Anterior cingulate cortex (tissue), 58 donors: ENCODE measurements around the gene EMID1.

Source experiments
- DNase-seq, 58 donors: peaks; one replicate each; lab custom pipeline; 2025; lab: John Stamatoyannopoulos, UW

EMID1 gene

DNA sequence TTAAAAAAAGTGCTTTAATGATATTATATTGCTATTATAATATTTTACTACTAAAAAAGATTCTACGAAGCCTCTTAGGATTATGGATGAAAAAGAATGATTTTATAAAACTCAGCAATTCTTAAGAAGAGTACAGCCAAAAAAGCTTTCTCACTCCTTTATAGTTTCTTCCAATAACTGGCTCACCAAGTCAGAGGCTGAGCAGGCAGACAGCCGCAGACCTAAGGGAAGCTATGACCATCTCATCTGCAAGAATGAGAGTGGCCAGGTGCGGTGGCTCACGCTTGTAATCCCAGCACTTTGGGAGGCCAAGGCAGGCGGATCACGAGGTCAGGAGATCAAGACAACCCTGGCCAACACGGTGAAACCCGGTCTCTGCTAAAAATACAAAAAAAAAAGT is 12.7 kb upstream of the EMID1 start:
- DNase-seq = no peak

DNA sequence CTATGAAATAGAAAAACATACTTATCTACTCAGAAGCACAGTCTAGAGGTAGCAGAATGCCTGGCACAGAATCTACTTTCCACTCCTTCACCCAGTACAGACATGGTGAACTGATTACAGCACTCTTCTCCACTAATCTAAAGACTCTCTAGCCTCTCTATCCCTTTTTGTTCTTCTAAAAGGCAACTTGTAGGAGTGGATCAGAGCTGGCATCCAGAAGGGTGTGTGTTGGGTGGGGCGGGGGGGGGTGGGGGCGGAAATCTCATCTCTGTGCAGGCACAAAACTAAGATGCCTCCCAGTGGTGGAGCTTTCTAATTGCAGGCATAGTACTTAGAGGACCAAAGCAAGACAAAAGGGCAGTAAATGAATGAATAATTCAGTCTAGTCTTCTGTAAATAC is 11.5 kb upstream of the EMID1 start:
- no peak for DNase-seq

DNA sequence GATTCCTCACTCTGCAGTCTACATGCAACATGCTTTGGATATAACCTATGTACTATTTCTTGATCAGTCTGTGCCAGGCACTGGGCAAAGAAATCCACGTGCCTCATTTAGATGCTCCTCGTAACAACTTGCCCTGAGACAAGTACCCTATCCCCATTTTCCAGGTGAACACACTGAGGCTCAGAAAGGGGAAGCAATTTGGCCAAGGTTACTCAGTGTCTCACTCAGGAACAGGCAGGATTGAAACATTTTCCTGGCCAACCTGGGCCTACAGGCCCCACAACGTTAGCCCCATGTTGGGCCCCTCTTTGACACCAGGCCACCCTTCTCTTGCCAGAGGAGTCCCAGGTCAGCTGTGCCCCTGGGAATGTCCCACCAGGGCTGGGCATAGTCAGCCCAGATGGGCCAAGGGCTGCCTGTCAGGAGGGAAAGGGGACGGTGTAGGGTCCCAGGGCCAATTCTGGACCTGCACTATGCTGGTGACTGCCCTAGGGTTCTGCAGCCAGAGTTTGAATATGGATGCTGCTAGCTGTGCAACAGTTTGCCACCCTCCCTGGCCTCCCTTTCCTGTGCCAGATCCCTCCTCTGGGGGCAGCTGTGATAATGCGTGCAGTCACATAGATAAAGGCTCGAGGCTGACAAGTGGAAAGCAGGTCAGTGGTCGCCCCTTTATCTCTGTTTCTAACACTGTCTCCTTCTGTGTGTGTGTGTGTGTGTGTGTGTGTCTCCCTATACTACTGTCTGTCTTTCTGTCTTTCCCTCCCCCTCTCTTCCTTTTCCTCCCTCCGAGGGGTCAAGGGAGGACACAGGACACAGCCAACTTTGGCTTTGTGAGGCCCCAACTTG is 10.4 kb upstream of the EMID1 start:
- DNase-seq = no peak

DNA sequence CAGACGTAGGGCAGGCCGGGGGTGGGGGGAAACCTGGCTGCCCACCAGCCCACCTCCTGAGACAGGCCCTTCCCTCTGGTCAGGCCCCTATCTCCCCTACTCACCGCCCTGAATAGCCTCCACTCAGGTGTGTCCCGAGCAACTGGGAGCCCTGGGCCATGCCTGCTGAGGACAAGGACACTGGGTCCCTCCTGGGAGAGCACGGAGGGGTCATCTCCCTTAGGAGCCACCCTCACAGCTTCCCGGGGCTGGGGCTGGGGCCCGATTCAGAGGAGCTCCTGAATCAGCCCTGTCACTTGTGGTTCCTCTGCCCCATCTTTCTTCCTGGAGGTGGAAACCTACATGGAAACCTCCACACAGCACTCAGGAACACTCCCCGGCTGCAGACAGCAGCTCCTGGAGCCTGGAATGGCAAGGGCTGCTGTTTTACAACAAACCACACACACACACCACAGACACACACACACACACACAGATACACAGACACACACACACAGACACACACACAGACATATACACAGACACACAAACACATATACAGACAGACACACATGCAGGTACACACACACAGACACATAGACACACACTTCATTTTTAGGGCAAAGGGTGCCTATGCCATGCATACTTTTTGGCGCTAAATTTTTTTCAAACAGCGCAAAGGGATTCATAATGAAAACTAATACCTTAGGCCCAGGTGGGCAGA is 9.6 kb upstream of the EMID1 start:
- no peak for DNase-seq

DNA sequence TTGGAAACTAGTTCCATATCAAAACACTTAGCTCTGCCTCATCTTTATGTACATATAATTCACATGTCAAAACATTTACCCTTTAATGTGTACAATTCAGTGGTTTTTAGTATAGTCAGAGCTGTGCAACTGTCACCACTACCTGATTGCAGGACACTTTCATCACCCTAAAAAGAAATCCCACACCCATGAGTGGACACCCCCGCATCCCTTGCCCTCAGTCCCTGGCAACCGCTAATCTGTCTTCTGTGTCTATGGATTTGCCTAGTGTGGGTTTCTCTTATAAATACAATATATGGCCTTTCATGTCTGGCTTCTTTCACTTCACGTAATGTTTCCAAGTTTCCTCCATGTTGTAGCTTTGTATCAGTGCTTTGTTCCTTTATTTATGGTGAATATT is 8.6 kb upstream of the EMID1 start:
- DNase-seq = no peak

DNA sequence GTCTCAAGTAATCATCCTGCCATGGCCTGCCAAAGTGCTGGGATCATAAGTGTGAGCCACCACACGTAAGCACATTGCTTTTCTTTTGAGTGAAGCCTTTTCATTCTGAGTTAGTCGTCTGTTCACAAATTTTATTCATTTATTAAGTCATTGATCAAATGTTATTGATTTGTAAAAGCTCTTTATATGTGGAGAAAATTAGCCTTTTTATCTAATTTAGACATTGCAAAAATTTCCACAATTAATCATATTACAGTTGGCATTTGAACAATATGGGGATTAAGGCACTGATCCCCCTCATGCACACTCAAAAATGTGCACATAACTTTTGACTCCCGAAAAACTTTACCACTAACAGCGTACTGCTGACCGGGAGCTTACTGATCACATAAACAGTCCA is 7.5 kb upstream of the EMID1 start:
- DNase-seq = no peak

DNA sequence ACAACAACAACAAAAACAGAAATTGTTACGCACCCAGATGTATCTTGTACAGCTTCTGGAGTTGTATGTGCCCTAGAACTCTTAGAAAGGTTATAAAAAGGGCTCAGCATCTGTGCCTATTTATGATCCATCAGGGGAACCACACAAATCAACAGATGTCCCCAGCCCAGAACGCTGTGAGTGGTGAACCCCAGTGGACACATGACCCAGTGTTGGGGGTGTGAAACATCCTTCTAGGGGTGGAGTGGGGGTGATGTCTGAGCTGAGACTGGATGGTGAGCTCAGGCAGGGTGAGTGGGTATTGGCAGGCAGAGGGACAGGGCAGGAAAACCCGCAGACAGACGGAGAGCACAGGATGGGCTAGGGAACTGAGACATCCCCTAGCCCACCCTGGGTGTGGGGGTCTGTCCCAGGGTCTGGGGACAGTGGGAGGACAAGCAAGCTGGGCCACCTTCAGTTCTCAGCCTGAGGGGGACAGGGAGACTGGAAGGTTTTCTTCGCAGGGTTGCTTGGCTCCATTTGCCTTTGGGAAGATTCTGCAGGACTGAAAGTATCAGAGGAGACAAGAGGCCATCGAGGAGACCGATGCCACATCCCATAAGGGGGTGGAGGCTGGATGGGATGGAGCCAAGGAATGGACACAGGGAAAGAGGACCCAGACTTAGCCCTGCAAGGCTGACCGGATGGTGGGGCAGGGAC is 5.8 kb upstream of the EMID1 start:
- DNase-seq = no peak

DNA sequence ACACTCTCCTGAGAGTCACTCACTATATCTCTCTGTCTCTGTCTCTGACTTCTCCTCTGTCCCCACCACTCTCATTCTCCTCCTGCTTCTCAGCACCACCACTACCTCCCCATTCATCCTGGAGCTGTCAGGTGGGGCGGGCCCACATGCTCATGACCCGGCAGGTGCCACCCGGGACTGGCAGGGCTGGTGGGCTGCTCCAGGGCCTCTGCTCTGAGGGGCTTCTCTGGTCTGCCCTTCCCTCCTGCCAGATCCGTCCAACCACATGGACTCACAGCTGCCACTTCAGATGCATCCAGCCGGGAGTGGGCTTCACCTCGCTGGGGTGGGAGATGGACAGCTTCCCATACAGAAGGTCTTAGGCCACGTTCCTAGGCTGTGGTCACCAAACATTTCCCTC is 4.8 kb upstream of the EMID1 start:
- DNase-seq = no peak

DNA sequence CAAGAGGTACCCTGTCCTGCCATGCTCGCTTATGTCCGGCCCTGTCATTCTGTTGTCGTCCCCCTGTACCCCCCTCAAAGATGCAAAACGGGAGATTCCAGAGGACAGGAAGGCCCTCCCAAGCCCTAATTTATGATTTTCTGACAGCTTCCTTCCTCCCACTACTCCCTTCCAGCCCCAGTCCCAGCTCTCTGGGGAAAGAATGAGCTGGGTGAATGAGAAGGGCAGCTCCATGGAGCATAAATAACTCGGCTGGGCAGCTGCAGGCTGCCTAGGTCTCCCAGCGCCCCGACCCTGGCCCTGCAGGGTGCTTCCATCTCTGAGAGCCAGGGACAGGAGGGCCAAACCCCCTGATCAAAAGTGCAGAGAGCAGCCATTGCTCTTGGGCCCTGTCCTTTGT is 3.9 kb upstream of the EMID1 start:
- no peak for DNase-seq

DNA sequence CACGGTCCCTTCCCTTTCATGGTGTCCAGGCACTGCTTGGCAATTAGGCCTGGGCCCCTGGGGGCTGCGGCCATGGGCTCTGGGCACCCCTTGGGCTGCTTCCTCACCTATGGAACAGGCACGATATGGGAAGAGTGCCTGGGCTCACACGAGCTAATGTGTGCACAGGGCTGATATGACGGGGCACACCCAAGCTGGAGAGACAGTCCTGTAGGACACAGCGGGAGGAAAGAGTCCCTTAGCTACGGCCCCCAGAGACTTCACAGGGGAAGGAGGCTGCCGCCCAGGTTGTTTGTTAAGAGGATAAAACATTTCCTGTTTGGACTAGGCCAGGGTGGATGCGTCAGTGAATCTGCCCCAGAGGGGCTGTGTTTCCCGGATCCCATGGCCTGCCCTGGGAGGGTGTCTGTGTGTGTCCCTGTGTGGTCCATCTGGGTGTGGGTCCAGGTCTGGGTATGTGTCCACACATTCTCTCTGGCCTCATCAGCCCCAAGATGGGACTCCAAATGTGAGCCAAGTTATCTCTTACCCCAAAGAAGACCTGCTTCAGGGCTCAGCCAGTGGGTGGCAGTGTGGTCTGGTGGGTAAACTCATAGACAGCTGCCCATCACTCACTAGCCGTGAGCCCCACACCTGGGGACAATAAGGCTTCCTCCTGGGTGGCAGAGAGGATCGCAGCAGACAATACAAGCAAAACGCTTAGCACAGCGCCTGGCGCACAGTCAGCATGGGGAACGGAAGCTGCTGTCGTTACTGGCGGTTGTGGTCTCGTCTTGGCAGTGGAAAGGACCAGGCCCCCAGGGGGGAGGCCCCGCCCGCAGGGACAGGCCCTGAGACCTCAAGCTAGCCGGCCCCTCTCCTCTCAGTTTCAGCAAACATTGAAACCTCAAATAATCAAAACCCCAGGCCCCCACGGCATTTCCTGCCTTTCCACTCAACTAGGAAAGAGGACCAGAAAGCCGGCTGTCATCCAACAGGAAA is 3.2 kb upstream of the EMID1 start:
- DNase-seq = peak in 18 of 58 donors; percentile 16 to 61 (median 34)

DNA sequence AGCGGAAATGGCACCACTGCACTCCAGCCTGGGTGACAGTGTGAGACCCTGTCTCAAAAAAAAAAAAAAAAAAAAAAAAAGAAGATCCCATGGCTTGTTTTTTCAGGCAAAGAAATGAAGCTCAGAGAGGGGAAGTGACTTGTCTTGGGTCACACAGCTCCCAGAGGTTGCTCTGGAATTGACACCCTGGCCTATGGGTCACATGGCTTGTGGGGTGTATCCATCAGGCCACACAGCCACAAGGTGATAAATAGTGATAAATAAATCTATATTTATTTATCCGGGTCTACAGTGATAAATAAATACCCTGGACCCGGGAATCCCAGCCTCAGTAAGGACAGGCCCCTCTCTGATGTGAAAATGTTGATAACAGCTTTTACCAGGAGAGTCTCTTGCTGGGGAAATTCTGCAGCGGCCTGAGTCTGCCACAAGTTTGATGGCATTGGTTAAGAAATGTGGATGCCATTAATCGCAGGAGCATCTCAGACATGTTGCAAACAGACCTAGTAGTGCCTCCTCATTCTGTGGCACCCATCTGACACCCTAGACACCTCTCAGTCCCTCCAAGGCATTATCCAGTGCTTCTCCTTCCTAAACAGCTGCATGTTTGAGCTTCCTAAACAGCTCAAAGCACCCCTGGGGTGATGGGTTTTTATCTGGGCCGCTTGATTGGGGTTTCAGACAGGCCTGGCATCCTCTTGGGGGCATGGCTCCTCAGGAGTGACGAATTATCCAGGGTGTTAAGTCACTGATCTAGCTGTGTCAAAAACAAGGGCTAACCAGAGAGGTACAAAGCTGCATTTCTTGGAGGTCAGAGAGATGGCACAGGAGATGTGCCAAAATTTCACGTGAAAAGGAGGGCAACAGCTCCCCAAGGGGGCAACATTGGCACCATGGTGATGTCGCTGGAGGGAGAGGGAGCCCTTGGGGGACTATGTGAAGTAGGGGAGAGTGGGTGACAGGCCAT is 1.9 kb upstream of the EMID1 start:
- DNase-seq = no peak

DNA sequence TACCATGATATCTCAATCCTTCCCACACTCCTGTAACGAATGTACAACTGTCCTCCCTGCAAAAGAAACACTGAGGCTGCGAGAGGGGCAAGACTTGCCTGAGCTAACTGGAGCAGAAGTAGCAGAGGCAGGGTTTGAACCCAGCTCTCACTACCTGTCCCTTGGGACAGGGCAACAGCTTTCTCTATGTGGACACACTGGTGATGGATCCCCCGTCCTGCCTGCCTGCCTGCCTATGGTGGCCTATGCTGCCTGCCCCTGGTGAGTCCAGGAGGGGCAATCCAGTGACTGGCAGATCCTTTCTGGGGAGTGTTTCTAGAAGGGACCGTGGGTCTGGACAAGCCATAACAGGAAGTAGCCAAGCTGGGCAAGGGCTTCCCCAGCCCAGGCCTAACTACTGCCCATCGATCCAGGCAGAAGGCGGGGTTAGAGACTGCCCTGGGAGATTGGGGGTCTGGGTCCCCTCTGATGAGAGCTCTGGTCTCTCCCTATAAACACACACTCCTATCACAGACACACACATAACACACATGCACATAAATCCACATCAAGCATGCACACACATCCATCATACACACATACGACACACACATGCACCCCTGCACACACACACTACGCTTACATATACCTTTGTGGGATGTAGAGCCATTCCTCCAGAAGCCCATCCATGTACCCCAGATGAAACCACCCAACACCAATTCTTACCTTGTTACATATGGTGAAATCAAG is 1.1 kb upstream of the EMID1 start:
- DNase-seq = no peak

DNA sequence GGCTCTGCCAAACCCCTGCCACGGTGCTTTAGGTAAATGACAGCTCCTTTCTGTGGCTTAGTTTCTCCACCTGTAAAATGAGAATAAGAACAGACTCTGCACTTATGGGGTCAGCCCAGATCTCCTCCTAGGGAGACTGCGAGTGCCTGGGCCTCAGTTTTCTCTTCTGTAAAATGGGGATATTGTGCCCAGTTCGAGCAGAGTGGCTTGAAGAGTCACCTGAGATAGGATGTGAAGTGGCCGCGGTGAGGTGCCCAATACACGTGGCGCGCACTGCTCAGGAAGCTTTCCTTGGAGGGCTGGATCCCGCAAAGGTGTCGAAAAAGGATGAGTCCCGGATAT is 473 bp upstream of the EMID1 start:
- DNase-seq = no peak

DNA sequence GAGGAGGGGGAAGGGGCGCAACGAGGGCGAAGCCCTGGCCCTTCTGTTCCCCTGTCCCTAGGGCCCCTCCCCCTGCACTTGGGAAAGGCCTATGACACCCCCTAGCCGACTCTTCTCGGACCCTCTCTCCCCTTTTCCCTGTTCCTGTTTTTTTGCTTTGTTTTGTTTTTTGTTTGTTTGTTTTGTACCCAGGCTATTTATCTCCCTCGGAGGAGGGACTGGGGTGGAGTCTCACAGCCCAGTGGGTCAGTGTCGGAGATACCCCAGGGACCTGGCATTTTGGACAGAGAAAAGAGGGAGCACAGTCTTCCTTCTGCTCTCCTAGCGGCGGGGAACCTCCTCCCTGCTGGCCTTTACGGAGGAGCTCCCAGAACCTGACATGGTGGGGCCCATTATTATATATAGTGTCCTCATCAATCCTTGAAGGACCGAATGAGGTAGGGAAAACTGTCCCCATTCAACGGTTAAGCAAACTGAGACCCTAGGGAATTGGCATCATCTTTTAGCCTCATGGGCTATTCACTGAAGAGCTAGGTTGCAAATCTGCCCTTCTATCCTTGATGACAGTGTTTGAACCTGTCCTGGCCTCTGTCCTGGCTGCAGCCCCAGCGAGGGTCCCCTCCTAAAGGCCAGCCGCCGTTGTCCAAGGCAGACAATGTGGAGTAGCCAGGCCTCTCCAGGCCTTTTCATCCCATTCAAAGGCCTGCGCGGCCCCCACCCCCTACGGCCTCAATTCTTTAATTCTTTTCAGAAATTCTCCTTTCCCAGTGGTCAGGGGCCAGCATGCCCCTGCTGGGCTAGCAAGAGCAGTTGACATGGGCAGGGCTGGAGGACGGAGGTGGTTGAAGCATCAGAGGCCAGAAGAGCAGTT is 911 bp downstream of the EMID1 start:
- no peak for DNase-seq

DNA sequence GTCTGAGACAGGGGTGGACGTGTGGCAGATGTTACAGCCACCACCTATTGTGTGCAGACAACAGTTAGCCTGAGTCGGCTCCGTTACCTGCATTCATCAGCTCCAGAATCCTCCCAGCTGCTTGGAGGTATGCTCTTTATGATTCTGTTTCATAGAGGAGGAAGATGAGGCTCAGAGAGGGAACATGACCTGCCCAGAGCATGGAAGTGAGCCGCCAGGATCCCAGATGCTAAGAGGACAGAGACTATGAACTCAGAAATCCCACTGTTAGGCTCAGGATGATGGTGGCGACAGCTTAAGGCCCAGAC is 1.5 kb downstream of the EMID1 start:
- DNase-seq = no peak

DNA sequence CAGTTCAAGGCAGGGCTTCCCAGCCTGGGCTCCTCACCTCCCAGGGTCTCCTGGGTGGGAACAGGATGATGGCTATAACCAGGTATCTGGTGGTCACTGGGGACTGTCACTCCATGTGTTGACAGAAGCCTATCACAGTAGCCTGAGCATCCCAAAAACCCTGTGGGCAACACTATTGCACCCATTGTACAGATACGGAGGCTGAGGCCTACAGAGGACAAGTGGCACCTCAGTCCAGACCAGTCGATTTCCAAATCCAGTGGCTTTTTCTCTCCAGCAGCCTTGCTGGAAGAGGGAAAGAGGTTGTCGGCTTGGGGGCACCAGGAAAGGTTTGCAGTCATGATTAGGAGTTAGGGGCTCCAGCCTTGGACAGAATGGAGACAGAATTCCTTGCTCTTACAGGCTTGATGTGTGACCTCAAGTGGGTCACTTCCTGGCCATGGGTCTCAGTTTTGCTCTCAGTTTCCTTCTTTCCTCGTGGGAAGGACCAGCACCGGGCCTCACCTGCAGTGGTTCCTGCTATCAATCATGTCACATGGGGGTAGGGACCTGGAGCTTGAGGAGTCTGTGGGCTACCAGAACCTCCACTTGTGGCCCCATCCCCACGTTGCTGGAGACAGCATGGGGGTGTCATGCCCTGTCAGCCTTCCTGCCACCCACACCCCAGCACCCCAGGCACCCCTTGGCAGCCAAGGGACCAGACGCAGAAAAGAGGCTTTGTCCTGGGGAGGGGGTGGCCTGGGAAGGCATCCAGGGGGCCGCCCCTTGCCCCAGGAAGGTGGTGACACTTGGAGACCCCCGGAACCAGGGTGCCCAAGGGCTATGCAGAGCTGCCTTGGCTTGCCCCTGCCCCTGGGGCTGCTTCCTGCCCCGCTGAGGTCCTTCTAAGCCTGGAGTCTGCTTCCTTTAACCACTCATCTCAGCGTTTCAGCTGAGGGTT is 2.1 kb downstream of the EMID1 start:
- DNase-seq = no peak

DNA sequence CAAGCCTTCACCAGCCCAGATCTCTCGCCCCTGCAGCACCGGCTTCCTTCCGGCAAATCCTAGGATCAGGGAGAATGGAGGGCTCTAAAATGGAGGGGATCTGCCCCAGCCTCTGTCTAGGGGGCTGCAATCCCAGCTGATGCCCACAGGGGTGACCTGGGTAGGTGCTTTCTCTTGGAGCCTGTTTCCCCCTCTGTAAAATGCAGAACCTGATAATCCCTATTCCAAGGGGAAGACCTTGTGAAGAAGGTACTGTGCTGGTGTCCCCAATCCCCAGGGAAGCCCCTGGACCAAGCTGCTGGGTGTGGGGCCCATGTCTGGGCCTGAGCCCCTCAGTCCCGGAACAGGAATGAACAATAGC is 2.8 kb downstream of the EMID1 start:
- no peak for DNase-seq
